HL-60 (cell line): ENCODE results near the gene VAMP4.

Source experiments
- POLR2AphosphoS5 ChIP-seq: IDR thresholded peaks from 2 replicates; pipeline ENCODE4 v1.6.1; 2012; ENCODE audit warnings: low read depth
- SPI1 ChIP-seq: IDR thresholded peaks from 2 replicates; pipeline ENCODE4 v1.6.1; 2012; ENCODE audit warnings: low read depth, mild to moderate bottlenecking, borderline replicate concordance
- TF ChIP-seq, protein P1 (sequence below): IDR thresholded peaks from one replicate; pipeline ENCODE4 v1.5.1; 2011; ENCODE audit warnings: low read length, control low read depth, inconsistent platforms; ENCODE audit not compliant: insufficient read depth

DNA sequence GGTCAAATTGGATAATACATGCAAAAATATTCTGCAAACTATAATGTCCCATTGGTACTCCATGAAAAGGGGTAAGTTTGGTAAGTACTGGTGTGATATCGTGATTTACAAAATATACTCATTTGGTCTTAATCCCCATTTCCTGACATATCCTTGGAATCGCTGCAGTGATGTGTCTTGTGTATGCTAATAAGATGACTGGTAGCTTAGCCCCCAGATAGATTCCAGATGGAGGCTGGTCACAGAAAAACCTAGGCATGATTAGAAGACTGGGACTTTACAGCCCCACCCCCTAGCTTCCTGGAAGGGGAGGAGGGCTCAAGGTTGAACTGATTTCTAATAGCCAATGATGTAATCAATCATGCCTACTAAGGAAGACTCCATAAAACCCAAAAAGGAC, 3.0 kb downstream of the VAMP4 start:
- TF ChIP-seq, protein P1, sequence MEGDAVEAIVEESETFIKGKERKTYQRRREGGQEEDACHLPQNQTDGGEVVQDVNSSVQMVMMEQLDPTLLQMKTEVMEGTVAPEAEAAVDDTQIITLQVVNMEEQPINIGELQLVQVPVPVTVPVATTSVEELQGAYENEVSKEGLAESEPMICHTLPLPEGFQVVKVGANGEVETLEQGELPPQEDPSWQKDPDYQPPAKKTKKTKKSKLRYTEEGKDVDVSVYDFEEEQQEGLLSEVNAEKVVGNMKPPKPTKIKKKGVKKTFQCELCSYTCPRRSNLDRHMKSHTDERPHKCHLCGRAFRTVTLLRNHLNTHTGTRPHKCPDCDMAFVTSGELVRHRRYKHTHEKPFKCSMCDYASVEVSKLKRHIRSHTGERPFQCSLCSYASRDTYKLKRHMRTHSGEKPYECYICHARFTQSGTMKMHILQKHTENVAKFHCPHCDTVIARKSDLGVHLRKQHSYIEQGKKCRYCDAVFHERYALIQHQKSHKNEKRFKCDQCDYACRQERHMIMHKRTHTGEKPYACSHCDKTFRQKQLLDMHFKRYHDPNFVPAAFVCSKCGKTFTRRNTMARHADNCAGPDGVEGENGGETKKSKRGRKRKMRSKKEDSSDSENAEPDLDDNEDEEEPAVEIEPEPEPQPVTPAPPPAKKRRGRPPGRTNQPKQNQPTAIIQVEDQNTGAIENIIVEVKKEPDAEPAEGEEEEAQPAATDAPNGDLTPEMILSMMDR = no peak
- no peak for TF ChIP-seq POLR2AphosphoS5
- TF ChIP-seq SPI1 = no peak
